Nephron (organoid): ENCODE measurements around the gene DENND1A.

Source experiments
- H3K27ac Mint-ChIP-seq, 3 experiments: 2 replicates each; pipeline ENCODE4 v1.8.0; 2020; ENCODE audit warnings: mixed read lengths in 3 of 3, mild to moderate bottlenecking in 2 of 3, moderate library complexity in 1 of 3
- H3K27me3 Mint-ChIP-seq: 2 replicates; pipeline ENCODE4 v1.8.0; 2021; ENCODE audit warnings: low read depth, mild to moderate bottlenecking, moderate library complexity, mixed read lengths
- H3K36me3 Mint-ChIP-seq: 2 replicates; pipeline ENCODE4 v1.8.0; 2020; ENCODE audit warnings: low read depth, mixed read lengths
- H3K4me1 Mint-ChIP-seq: 2 replicates; pipeline ENCODE4 v1.8.0; 2020; ENCODE audit warnings: mixed read lengths
- H3K4me3 Mint-ChIP-seq, 3 experiments: 2 replicates each; pipeline ENCODE4 v1.8.0; 2020; ENCODE audit warnings: mild to moderate bottlenecking in 3 of 3, mixed read lengths in 3 of 3, moderate library complexity in 2 of 3
- H3K9me3 Mint-ChIP-seq: 2 replicates; pipeline ENCODE4 v1.8.0; 2020; ENCODE audit warnings: mixed read lengths
- TF ChIP-seq, protein P1 (sequence below), 3 experiments: fragments of 200-600 bp; sonication (generic); IDR thresholded peaks; one replicate each; pipeline ENCODE4 v1.5.0; 2021; ENCODE audit warnings: antibody characterized with exemption in 3 of 3; ENCODE audit not compliant: unreplicated experiment in 3 of 3

DENND1A gene

DNA sequence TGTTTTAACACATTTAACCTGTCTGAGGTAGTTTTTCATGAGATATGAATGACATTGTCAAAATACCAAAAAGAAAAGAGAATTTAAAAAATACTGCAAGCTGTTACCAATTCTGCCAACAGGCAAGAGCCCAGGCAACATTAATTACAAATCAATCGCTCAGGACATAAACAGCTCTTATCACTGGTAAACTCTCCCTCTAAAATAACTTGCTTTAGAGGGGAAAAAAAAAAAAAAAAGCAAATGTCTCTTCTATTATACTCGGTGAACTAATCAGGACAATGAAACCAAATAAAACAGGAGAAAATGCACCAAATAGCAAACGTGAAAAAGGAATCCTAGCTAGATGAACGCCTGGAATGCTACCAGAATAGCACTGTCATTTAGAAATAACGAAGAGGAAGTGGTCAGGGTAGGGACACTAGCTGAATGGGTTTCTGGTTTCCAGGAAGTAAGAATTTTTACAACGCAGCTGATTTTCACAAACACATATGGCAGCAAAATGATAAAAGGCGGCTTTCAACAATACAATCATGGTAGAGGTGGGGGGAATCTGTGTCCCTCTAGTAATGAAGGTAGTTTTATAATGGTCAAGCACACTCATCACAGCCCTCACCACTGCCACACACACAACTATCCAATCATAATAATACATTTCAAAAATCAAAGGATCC lies 94.9 kb downstream of the DENND1A start:
- TF ChIP-seq, protein P1, sequence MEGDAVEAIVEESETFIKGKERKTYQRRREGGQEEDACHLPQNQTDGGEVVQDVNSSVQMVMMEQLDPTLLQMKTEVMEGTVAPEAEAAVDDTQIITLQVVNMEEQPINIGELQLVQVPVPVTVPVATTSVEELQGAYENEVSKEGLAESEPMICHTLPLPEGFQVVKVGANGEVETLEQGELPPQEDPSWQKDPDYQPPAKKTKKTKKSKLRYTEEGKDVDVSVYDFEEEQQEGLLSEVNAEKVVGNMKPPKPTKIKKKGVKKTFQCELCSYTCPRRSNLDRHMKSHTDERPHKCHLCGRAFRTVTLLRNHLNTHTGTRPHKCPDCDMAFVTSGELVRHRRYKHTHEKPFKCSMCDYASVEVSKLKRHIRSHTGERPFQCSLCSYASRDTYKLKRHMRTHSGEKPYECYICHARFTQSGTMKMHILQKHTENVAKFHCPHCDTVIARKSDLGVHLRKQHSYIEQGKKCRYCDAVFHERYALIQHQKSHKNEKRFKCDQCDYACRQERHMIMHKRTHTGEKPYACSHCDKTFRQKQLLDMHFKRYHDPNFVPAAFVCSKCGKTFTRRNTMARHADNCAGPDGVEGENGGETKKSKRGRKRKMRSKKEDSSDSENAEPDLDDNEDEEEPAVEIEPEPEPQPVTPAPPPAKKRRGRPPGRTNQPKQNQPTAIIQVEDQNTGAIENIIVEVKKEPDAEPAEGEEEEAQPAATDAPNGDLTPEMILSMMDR (IDR thresholded peaks at IDR 0.05; ENCODE audit: unreplicated experiment in 3 of 3) = no peak
- peak overlapping the region in 1 of 3 experiments; percentile 39 for H3K27ac Mint-ChIP-seq
- peaks cover 19% of the 10 kb centered on the region for H3K9me3 Mint-ChIP-seq

DNA sequence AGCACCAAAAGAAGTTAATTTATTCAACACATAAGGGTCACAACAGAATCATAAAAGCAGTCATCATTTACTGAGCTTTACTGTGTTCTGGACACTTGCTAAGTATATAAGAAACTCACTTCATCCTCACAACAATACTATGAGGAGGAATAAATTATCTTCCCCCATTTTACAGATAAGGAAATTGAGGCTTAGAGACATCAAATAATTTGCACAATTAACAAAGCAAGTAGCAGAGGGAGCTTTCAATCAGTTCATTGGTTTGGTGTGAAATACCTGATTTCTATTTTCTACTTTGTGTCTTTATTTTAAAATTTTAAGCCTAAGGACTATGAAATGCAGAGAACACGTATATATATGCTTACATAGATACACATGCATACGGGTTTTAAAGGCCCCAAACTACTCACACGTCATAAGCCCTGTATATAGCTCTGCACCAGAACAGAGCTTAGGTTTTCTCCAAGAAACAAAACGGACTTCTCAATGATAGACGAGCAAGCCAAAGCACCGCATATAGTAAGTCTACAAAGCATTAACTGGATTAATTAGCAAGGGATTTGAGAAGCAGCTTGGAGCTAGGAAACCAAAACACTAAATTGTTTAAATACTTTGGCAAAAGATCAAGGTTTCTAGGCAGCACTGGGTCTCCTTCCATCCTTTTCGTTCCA lies 95.6 kb downstream of the DENND1A start:
- peaks cover 4% of the 10 kb centered on the region for H3K27me3 Mint-ChIP-seq
- no peak overlapping the region for H3K27ac Mint-ChIP-seq
- peaks cover 31% of the 10 kb centered on the region for H3K36me3 Mint-ChIP-seq
- peaks cover 25% of the 10 kb centered on the region for H3K9me3 Mint-ChIP-seq
- H3K4me1 Mint-ChIP-seq = peaks cover 15% of the 10 kb centered on the region
- TF ChIP-seq, protein P1 (IDR thresholded peaks at IDR 0.05; ENCODE audit: unreplicated experiment in 3 of 3) = no peak
- no peak overlapping the region for H3K4me3 Mint-ChIP-seq

More for the DNA sequence above, 94.9 kb downstream of the DENND1A start:
- H3K4me3 Mint-ChIP-seq = no peak overlapping the region
- peaks cover 24% of the 10 kb centered on the region for H3K36me3 Mint-ChIP-seq
- peaks cover 4% of the 10 kb centered on the region for H3K27me3 Mint-ChIP-seq
- H3K4me1 Mint-ChIP-seq = peaks cover 15% of the 10 kb centered on the region

DNA sequence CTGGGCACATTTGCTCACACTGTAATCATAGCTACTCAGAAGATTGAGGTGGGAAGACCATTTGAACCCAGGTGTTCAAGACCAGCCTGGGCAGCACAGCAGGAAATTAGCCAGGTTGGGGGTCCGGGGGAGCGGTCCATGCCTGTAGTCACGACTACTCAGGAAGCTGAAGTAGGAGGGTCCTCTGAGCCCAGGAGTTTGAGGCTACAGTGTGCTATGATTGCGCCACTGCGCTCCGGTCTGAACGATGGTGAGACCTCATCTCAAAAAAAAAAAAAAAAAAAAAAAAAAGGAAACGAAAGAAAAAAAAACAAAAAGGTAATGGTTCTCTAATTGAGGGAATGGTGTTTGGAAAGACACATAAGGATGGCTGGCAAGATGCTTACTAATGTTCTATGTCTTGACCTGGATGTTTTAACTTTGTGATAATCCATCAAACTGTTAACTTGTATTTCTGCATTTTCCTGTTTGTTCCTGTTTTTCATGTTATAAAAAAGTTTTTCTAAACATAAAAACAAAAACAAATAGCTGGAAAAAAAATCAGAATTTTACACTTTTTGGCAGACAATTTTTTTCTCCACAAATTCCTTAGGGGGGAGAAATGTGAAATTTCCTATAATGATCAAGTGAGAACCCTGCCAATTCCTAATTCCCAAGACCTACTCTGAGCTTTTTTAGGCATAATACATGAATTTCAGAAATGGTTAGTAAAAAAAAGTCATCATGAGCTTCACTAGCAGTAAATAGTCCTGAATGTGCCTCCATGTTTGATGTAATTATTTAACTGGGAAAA lies 96.9 kb downstream of the DENND1A start:
- peaks cover 44% of the 10 kb centered on the region for H3K36me3 Mint-ChIP-seq
- H3K4me3 Mint-ChIP-seq = no peak overlapping the region
- H3K9me3 Mint-ChIP-seq = peaks cover 38% of the 10 kb centered on the region
- H3K27me3 Mint-ChIP-seq = peaks cover 4% of the 10 kb centered on the region
- TF ChIP-seq, protein P1 (IDR thresholded peaks at IDR 0.05; ENCODE audit: unreplicated experiment in 3 of 3) = no peak
- peaks cover 15% of the 10 kb centered on the region for H3K4me1 Mint-ChIP-seq
- H3K27ac Mint-ChIP-seq = no peak overlapping the region

DNA sequence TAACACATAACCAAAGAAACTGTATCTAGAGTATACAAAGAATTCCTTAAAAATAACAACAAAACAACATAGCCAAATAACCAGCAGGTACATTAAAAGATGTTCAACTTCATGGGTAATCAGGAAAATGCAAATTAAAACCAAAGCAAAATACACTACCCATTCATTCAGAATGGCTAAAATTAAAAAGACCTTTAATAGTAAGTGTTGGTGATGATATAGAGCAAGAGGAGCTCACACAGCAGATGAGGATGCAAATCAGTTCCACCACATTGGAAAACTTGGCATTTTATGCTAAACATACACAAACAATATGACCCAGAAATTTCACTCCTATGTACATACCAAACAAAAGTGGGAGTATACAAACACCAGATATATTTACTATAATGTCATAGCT lies 97.8 kb downstream of the DENND1A start:
- peaks cover 3% of the 10 kb centered on the region for H3K27me3 Mint-ChIP-seq
- peaks cover 15% of the 10 kb centered on the region for H3K4me1 Mint-ChIP-seq
- peaks cover 46% of the 10 kb centered on the region for H3K9me3 Mint-ChIP-seq
- no peak overlapping the region for H3K27ac Mint-ChIP-seq
- TF ChIP-seq, protein P1 (IDR thresholded peaks at IDR 0.05; ENCODE audit: unreplicated experiment in 3 of 3) = no peak
- no peak overlapping the region for H3K4me3 Mint-ChIP-seq
- H3K36me3 Mint-ChIP-seq = peaks cover 52% of the 10 kb centered on the region

DNA sequence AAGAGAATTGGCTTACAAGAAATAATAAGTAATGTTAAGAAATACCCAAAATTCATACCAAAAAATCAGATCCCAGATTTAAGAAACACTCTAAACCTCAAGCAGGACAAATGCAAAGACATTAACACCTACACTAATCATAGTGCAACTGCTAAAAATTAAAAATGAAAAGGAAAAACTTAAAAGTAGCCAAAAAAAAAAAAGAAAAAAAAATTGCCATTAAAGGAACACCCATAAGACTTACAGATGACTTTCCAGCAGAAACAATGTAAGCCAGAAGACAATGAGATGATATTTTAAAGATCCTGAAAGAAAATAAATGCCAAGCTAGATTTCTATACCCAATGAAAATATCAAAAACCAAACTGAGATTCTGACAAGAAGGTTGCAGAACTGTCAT lies 101.5 kb downstream of the DENND1A start:
- H3K27me3 Mint-ChIP-seq = no peaks in the 10 kb centered on the region
- no peak overlapping the region for H3K4me3 Mint-ChIP-seq
- TF ChIP-seq, protein P1 (IDR thresholded peaks at IDR 0.05; ENCODE audit: unreplicated experiment in 3 of 3) = no peak
- no peak overlapping the region for H3K27ac Mint-ChIP-seq
- H3K9me3 Mint-ChIP-seq = peaks cover 55% of the 10 kb centered on the region
- peaks cover 58% of the 10 kb centered on the region for H3K36me3 Mint-ChIP-seq
- no peaks in the 10 kb centered on the region for H3K4me1 Mint-ChIP-seq
